PFSK-1 (cell line): ENCODE measurements around the gene SCO2.

Source experiments
- FOXP2 ChIP-seq: optimal IDR thresholded peaks from 2 replicates; pipeline ENCODE3; 2011; ENCODE audit warnings: borderline replicate concordance, control low read depth, inconsistent platforms; ENCODE audit not compliant: insufficient read depth; ENCODE audit errors: extremely low read length, extremely low read depth
- POLR2AphosphoS5 ChIP-seq: IDR thresholded peaks from 2 replicates; pipeline ENCODE4 v1.6.1; 2012; ENCODE audit warnings: low read depth, mild to moderate bottlenecking, control low read depth, low read length, moderate library complexity
- SIN3A ChIP-seq: IDR thresholded peaks from 2 replicates; pipeline ENCODE4 v1.6.1; 2012; ENCODE audit warnings: mild to moderate bottlenecking, low read length, moderate library complexity, borderline replicate concordance; ENCODE audit not compliant: insufficient read depth
- TAF1 ChIP-seq: IDR thresholded peaks from 2 replicates; pipeline ENCODE4 v1.6.1; 2012; ENCODE audit warnings: low read length, control low read depth, borderline replicate concordance; ENCODE audit not compliant: insufficient read depth
- TF ChIP-seq, protein P1 (sequence below), 2 experiments: IDR thresholded peaks; 2 replicates each; pipeline versions ENCODE4 v1.6.1 to v1.8.0; 2011 to 2012; ENCODE audit warnings: low read depth in 2 of 2, low read length in 2 of 2, control low read depth in 1 of 2, inconsistent platforms in 1 of 2, mild to moderate bottlenecking in 1 of 2, moderate library complexity in 1 of 2; ENCODE audit not compliant: insufficient read depth in 1 of 2

Gene SCO2

DNA sequence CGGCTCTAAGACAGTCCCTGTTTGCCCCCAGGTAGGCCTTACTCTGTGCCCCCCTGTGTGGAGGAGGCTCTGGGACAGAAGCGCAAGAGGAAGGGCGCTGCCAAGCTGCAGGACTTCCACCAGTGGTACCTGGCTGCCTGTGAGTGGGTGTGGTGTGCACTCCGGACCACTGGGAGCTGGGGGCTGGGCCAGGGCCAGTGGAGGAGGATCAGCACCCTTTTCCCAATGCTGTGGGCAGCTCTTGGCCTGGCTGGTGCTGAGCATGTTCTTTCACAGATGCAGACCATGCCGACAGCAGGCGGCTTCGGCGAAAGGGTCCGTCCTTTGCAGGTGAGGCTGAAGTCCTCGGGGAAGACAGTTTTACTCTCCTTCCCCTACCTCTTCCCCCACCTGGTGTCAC, 3.7 kb downstream of the SCO2 start:
- no peak for TF ChIP-seq POLR2AphosphoS5
- no peak for TF ChIP-seq SIN3A
- no peak for TF ChIP-seq FOXP2
- TF ChIP-seq, protein P1, sequence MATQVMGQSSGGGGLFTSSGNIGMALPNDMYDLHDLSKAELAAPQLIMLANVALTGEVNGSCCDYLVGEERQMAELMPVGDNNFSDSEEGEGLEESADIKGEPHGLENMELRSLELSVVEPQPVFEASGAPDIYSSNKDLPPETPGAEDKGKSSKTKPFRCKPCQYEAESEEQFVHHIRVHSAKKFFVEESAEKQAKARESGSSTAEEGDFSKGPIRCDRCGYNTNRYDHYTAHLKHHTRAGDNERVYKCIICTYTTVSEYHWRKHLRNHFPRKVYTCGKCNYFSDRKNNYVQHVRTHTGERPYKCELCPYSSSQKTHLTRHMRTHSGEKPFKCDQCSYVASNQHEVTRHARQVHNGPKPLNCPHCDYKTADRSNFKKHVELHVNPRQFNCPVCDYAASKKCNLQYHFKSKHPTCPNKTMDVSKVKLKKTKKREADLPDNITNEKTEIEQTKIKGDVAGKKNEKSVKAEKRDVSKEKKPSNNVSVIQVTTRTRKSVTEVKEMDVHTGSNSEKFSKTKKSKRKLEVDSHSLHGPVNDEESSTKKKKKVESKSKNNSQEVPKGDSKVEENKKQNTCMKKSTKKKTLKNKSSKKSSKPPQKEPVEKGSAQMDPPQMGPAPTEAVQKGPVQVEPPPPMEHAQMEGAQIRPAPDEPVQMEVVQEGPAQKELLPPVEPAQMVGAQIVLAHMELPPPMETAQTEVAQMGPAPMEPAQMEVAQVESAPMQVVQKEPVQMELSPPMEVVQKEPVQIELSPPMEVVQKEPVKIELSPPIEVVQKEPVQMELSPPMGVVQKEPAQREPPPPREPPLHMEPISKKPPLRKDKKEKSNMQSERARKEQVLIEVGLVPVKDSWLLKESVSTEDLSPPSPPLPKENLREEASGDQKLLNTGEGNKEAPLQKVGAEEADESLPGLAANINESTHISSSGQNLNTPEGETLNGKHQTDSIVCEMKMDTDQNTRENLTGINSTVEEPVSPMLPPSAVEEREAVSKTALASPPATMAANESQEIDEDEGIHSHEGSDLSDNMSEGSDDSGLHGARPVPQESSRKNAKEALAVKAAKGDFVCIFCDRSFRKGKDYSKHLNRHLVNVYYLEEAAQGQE (IDR thresholded peaks at IDR 0.05; ENCODE audit: insufficient read depth in 1 of 2, low read depth in 2 of 2, low read length in 2 of 2): no peak
- no peak for TF ChIP-seq TAF1

DNA sequence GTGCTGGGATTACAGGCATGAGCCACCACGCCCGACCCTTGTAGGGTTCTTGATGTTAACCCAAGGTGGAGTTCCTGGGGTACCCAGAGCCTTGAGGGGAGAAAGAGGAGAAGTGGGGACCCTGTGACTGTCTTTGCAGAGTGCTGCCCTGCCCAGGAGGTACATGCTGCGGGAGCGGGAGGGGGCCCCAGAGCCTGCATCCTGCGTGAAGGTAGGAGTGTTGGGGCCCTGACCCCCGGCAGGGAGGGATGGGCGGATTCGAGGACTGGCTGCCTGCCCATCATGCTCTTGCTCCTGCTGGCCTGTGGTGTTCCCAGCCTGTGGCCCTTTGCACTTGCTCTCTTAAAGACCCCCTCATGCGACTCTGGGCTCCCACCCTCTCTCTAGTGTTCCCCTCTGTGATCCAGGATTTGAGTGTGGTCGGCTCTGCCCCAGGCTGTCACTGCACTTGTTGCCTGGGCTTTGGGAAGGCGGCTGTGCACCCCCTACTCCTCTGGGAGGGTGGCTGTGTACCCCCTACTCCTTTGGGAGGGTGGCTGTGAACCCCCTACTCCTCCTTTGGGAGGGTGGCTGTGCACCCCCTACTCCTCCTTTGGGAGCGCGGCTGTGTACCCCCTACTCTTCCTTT, 4.5 kb downstream of the SCO2 start:
- TF ChIP-seq SIN3A (no peak), TAF1 (no peak), FOXP2 (no peak), POLR2AphosphoS5 (no peak)
- TF ChIP-seq, protein P1 (IDR thresholded peaks at IDR 0.05; ENCODE audit: insufficient read depth in 1 of 2, low read depth in 2 of 2, low read length in 2 of 2): no peak

DNA sequence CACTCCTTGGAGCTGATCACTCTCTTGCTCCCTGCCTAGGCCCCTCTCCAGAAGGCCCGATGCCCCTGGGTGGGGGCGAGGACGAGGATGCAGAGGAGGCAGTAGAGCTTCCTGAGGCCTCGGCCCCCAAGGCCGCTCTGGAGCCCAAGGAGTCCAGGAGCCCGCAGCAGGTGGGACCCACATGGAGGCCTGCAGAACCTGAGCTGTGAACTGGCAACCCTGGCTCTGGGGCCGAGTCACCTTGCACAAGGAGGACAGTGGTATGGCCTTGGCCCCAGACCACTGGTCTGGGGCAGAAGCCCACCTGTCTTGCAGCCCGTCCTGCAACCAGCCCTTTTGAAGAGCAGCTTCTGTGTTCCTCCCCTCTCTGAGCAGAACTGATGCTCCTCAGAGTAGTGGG, 6.2 kb downstream of the SCO2 start:
- no peak for TF ChIP-seq TAF1
- no peak for TF ChIP-seq FOXP2
- no peak for TF ChIP-seq POLR2AphosphoS5
- TF ChIP-seq, protein P1 (IDR thresholded peaks at IDR 0.05; ENCODE audit: insufficient read depth in 1 of 2, low read depth in 2 of 2, low read length in 2 of 2): no peak
- TF ChIP-seq SIN3A: no peak

DNA sequence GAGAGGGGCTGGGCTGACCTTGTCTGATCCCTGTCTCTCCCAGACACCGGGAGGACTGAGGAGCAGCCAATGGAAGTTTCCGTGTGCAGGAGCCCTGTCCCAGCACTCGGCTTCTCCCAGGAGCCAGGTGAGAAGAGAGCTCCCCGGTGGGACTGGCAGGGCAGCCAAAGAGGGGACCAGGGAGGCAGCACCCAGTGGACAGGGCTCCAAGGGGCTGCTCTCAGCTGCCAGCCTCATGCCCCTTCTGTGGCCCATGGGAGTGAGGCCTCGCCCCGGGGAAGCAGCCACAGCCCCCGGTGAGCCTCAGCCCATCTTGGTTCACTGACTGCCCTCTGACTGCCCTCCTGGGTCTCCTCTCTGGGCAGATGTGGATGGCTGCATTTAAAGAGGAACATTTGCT, 6.8 kb downstream of the SCO2 start:
- TF ChIP-seq POLR2AphosphoS5: no peak

DNA sequence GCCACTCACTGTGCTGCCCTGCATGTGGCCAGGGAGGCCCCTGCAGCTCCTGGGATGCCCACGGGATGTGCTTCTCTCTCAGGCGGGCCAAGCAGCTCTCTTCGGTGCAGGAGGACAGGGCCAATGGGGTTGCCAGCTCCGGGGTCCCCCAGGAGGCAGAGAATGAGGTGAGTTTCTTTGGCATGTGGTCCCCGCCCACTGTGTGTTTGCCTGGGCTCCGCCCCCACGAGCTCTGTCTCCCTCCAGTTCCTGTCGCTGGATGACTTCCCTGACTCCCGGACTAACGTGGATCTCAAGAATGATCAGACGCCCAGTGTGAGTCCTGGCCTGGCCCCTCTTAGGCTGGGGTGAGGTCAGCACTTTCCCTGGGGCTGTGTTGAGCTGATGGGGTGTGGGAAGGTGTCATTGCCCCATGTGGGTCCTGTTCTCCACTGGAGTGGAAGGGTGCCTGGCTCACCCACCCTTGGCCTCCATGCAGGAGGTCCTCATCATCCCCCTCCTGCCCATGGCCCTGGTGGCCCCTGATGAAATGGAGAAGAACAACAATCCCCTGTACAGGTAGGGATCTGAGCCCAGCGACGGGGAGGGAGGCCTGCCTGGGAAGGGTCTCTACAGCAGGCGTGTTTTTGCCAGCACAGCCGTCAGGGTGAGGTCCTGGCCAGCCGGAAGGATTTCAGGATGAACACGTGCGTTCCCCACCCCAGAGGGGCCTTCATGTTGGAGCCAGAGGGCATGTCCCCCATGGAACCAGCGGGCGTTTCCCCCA, 7.7 kb downstream of the SCO2 start:
- TF ChIP-seq FOXP2: no peak
- no peak for TF ChIP-seq POLR2AphosphoS5
- TF ChIP-seq, protein P1 (IDR thresholded peaks at IDR 0.05; ENCODE audit: insufficient read depth in 1 of 2, low read depth in 2 of 2, low read length in 2 of 2): no peak
- no peak for TF ChIP-seq TAF1
- TF ChIP-seq SIN3A: no peak
